IPS DF 6.9 (cell line): ENCODE measurements around the gene GRK5.

Source experiments
- DNase-seq: peaks from one replicate; pipeline ENCODE4 v3.0.0-alpha.2; 2013; ENCODE audit warnings: low read depth, low spot score
- H3K27ac ChIP-seq: one replicate; pipeline ENCODE4 v1.5.1; 2013; ENCODE audit warnings: low read length, control low read depth
- H3K27me3 ChIP-seq: 2 replicates; pipeline ENCODE4 v1.6.1; 2013; ENCODE audit warnings: mild to moderate bottlenecking, low read length; ENCODE audit not compliant: control insufficient read depth, insufficient read depth
- H3K36me3 ChIP-seq: 2 replicates; pipeline ENCODE4 v1.6.1; 2013; ENCODE audit warnings: low read length; ENCODE audit not compliant: control insufficient read depth, insufficient read depth
- H3K4me1 ChIP-seq: 2 replicates; pipeline ENCODE4 v1.6.1; 2013; ENCODE audit warnings: low read length; ENCODE audit not compliant: control insufficient read depth, insufficient read depth
- H3K4me3 ChIP-seq: 2 replicates; pipeline ENCODE4 v1.5.1; 2013; ENCODE audit warnings: mild to moderate bottlenecking, low read length
- H3K9me3 ChIP-seq: 2 replicates; pipeline ENCODE4 v1.6.1; 2013; ENCODE audit warnings: low read length, inconsistent platforms; ENCODE audit not compliant: control insufficient read depth, insufficient read depth
- WGBS: extraction: QIAGEN DNeasy Blood & Tissue Kit; methylation state at CpG from one replicate; pipeline ENCODE4 v1.1.7; 2013; ENCODE audit warnings: mixed read lengths, missing lambda C conversion rate; ENCODE audit not compliant: insufficient read length, insufficient coverage; 5-methylcytosine and 5-hydroxymethylcytosine counted together

Gene GRK5

DNA sequence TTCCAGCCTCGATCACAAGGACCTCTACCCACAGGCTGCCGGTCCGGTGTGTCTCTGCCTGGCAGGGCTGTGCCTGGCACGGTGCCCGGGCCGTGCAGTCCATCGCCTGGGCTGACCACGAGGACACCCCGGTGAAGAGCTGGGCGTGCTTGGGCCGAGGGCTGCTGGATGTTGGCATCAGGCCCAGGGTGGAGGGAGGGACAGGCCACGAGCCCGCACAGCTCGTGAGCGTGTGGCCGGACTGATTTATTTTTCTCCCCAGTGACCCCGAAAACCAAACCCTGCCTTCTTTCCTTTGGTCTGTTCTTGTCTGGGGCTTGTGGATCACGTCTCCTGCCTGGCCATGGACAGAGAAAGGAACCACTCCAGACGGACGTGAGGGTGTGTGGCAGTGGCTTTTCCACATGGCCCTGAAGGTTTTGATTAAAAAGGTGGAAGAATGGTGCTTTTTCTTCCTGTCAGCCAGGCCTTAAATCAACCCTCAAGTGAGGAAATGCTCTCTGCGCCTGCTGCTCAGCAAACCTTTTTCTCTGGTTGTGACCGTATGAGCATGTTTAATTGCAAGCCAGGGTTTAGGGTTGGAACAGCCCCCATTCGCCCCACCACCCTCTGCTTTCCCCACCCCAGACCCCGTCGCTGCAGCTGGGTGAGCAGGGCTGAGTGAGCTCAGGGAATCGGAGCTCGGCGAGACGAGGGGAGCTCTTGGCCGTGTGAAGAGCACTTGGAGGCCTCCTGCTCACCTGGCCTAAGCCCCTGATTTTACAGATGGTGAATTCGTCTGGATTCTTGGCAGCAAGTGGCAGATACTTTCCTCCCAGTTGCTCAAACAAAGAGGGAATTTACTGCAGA is 205.1 kb downstream of the GRK5 start:
- Histone ChIP-seq H3K4me1 (peaks cover 3% of the 10 kb centered on the region), H3K27me3 (no peaks in the 10 kb centered on the region), H3K27ac (no peak overlapping the region), H3K36me3 (no peaks in the 10 kb centered on the region), H3K4me3 (no peak overlapping the region), H3K9me3 (no peaks in the 10 kb centered on the region)
- no peak for DNase-seq
- no CpG with 5 or more reads among the region's 31 CpGs for WGBS

DNA sequence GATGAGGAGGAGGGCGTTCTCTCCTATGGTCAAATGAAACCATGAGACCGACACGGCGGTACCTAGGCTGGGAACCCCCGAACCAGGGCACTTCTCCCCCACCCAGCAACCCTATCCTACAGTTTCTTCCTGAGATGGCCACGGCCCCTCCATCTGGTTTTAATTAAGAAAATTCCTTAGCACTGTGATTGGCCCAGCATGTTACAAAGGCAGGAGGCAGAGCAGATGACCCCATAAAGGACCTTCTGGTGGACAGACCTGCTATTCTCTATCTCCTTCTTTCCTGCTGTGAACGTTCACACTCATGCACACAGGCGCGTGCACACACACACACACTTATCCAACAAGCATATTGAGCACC is 205.7 kb downstream of the GRK5 start:
- no peak overlapping the region for H3K4me3 ChIP-seq
- no peaks in the 10 kb centered on the region for H3K36me3 ChIP-seq
- no peaks in the 10 kb centered on the region for H3K9me3 ChIP-seq
- no peak overlapping the region for H3K27ac ChIP-seq
- no peak for DNase-seq
- H3K27me3 ChIP-seq: no peaks in the 10 kb centered on the region
- peaks cover 3% of the 10 kb centered on the region for H3K4me1 ChIP-seq
- no CpG with 5 or more reads among the region's 9 CpGs for WGBS

DNA sequence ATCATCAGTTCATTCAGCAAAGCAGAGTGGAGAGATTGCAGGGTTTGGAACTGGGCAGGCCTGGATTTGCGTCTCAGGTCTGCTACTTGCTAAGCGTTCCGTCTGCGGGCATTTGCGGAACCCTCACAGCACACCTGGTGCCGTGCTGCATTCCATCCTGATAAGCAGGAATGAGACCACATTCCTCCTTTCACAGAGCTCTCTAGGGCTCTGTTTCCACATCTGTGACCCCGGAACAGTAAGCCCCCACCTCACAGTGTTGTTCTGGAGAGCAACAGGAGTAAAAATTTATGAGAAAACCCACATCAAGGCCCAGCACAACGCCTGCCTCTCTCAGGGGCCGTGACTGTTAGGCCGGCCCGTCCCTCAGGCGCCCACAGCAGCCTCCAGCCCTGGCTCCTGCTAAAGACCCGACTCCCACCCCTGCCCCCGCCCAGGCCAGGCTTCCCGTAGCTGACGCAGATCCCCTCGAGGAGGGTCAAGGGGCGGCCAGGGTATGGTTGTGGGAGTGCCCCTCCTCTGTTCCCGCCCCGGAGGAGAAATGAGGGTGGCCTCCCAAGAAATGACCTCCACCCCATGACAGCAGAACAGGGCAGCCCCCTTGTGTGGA is 206.2 kb downstream of the GRK5 start:
- no peak for DNase-seq
- no peaks in the 10 kb centered on the region for H3K9me3 ChIP-seq
- no peak overlapping the region for H3K27ac ChIP-seq
- H3K36me3 ChIP-seq: no peaks in the 10 kb centered on the region
- H3K4me3 ChIP-seq: no peak overlapping the region
- peaks cover 3% of the 10 kb centered on the region for H3K4me1 ChIP-seq
- no CpG with 5 or more reads among the region's 20 CpGs for WGBS
- no peaks in the 10 kb centered on the region for H3K27me3 ChIP-seq

DNA sequence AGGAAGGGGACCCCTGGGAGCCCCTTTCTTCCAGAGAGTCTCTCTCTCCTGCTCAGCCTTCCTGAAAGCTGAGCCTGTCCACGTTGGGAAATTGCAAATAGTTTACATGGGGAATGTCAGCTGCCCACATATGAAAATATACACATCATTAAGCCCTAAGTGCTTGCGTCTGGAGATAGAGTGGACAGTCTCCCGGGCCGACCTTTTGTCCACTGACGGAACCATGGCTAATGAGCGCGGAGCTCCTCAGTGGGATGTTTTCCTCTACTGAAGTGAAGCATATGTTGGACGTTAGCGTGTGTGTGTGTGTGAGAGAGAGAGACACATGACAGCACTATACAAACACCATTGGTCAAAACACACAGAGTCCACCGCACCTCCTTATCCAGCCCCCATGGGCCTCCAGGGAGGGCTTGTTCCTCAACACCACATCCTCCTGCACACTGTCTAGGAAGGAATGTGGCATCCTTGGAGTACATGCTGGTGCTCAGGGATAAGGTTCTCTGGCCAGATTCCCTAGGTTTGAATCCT is 206.8 kb downstream of the GRK5 start:
- DNase-seq: no peak

DNA sequence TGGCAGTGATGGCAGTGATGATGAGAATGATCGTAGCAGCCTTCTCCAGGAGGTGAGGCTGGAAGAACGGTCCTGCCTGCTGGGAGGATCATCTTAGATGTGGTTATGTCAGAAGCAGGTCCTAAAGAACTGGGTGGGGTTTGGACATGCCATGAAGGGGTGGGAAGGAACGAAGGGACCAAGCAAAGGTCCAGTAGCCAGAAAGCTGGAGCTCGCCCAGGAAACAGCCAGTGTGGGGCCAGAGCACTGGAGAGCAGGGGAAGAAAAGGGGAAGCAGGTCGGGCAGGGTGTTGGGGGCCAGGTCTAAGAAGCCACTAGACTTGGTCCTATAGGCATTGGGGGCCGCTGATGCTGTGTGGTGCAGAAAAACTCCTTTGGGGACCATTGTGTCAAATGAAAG is 207.8 kb downstream of the GRK5 start:
- no peaks in the 10 kb centered on the region for H3K9me3 ChIP-seq
- WGBS: no CpG with 5 or more reads among the region's 6 CpGs
- H3K36me3 ChIP-seq: no peaks in the 10 kb centered on the region
- no peak for DNase-seq
- H3K4me3 ChIP-seq: no peak overlapping the region
- no peaks in the 10 kb centered on the region for H3K27me3 ChIP-seq
- H3K27ac ChIP-seq: no peak overlapping the region
- peaks cover 3% of the 10 kb centered on the region for H3K4me1 ChIP-seq

More for the DNA sequence above, 206.8 kb downstream of the GRK5 start:
- H3K27me3 ChIP-seq: no peaks in the 10 kb centered on the region
- no peak overlapping the region for H3K27ac ChIP-seq
- H3K36me3 ChIP-seq: no peaks in the 10 kb centered on the region
- no peaks in the 10 kb centered on the region for H3K9me3 ChIP-seq
- no peak overlapping the region for H3K4me3 ChIP-seq
- H3K4me1 ChIP-seq: peaks cover 3% of the 10 kb centered on the region
- no CpG with 5 or more reads among the region's 10 CpGs for WGBS

DNA sequence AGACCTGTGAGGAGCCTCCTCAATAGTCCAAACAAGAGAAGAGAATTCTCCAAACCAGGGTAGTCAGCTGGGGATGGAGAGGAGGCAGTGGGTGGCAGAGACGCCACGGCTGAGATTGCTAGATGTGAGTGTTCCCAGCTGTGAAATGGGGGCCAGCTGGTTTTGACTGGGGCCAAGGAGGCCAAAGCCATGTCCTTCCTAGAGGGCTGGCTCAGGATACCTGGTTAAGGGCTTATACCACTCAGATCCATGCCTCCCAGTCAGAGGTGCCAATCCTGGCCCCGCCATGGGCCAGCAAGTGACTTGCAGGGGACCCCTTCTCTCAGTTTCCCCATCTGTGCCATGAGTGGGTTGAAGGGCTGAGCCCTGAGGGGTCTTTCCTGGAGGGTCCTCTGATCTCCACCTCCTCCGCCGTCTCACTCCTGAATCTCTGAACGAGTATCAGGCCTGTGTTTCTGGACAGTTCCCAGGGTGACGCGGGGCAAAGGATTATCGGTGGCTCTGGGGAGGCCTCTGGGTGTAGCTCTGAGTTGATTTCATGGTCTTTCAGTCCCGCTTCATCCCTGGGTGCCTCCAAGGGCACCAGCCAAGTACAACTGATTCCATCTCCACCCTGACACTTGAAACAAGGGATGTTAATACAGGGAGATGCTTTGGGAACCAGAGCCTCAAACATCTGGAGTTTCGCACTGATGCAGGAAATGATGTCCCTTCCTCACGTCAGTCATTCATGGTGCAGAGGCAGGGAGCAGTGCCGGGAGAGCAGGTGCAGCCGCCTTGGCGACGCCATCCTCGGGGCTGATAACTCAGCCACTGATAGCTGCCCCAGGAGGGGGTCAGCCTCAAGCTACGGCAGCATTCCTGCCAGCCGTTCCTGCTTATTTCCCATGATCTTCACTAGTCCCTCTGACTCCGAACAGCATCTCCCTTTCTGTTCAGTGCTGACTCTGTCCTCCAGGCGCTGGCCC is 208.4 kb downstream of the GRK5 start:
- WGBS: no CpG with 5 or more reads among the region's 21 CpGs
- no peak for DNase-seq
- Histone ChIP-seq H3K4me3 (no peak overlapping the region), H3K9me3 (no peaks in the 10 kb centered on the region), H3K36me3 (no peaks in the 10 kb centered on the region), H3K27ac (no peak overlapping the region), H3K4me1 (peaks cover 3% of the 10 kb centered on the region), H3K27me3 (no peaks in the 10 kb centered on the region)

DNA sequence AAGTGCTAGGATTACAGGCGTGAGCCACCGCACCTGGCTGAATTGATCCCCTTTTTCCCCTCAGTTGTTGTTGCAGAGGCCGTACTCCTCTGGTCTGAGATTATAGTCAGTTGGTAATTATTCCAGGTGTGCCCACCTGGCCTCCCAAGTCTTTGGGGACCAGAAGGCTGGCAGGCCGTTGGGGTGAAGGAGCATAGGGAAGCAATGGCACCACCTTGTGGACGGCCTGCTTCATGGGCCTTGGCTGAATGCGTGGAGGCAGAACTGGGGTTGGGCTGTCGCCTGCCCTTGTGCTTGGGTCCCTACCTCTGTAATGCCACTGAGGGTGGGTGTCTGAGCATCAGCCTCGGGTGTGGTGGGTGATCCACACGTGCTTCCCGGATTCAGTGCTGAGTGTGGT is 209.5 kb downstream of the GRK5 start:
- H3K9me3 ChIP-seq: no peaks in the 10 kb centered on the region
- H3K36me3 ChIP-seq: no peaks in the 10 kb centered on the region
- peaks cover 3% of the 10 kb centered on the region for H3K4me1 ChIP-seq
- no peaks in the 10 kb centered on the region for H3K27me3 ChIP-seq
- H3K4me3 ChIP-seq: no peak overlapping the region
- no peak overlapping the region for H3K27ac ChIP-seq
- WGBS: no CpG with 5 or more reads among the region's 10 CpGs
- DNase-seq: peak; percentile 55

DNA sequence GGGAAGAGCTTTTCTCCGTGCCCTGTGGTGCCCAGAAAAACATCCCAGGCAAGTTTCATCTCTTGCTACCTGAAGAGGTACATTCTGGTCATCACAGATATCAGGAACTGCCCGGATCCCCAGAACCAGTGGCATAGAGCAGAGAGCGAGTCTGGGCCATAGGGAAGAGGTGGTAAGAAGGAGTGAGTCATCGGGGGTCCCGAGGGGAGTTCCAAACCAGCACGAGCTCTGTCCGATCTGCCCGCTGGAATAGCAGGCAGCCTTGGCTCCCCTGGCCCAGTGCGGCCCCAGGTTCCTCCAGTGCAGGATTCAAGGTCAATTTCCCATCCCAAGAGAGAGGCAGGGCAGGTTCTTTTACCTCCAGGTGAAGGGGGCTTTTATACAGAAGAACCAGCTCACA is 210.5 kb downstream of the GRK5 start:
- Histone ChIP-seq H3K27me3 (no peaks in the 10 kb centered on the region), H3K27ac (no peak overlapping the region), H3K9me3 (no peaks in the 10 kb centered on the region), H3K36me3 (no peaks in the 10 kb centered on the region), H3K4me1 (peaks cover 3% of the 10 kb centered on the region), H3K4me3 (no peak overlapping the region)
- DNase-seq: no peak
- WGBS: no CpG with 5 or more reads among the region's 9 CpGs

DNA sequence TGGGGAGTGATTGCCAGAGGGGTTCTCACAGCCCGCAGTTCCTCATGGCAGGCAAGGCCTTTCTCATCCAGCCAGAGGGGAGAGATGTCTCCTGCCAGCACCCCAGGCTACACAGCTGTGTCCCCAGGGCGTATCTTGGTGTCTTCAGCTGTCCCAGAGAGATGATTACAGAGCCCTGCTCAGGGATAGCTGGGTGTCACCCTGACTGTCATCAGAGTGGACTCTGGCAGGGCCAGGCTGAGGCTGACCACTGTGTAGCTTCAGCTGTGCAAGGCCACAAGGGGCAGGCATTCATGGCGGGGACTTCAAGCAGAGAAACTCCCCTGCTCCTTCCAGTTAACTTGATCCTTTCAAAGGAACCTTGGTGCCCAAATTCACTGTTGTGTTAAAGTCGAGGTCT is 211.0 kb downstream of the GRK5 start:
- H3K4me1 ChIP-seq: peaks cover 2% of the 10 kb centered on the region; the same call in 1 of the 2 replicates
- H3K27ac ChIP-seq: no peak overlapping the region
- DNase-seq: no peak
- H3K27me3 ChIP-seq: no peaks in the 10 kb centered on the region
- H3K36me3 ChIP-seq: no peaks in the 10 kb centered on the region
- H3K4me3 ChIP-seq: no peak overlapping the region
- no CpG with 5 or more reads among the region's 4 CpGs for WGBS
- H3K9me3 ChIP-seq: no peaks in the 10 kb centered on the region

DNA sequence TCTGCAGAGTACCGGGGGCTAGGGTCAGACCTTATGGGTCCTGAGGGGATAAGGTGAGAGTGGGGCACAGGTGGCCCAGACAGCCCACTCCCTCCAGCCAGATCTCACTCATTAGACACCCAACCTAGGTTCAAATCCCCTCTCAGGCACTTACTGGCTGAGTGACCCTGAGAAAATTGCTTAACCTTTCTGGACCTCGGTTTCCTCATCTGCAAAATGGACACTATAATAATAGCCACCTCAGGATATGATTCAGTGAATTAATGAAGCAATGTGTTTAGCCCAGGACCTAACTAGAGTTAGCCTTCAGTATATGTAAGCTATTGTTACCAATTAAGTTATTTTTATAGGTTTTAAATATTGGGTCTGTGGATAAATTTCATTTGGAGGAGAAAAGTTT is 212.6 kb downstream of the GRK5 start:
- H3K27ac ChIP-seq: no peak overlapping the region
- H3K9me3 ChIP-seq: no peaks in the 10 kb centered on the region
- no peak overlapping the region for H3K4me3 ChIP-seq
- no peaks in the 10 kb centered on the region for H3K36me3 ChIP-seq
- no peak for DNase-seq
- H3K4me1 ChIP-seq: no peaks in the 10 kb centered on the region
- no CpG with 5 or more reads among the region's 2 CpGs for WGBS
- no peaks in the 10 kb centered on the region for H3K27me3 ChIP-seq
